ENCODE results near the gene SRCAP.

Gene SRCAP

DNA sequence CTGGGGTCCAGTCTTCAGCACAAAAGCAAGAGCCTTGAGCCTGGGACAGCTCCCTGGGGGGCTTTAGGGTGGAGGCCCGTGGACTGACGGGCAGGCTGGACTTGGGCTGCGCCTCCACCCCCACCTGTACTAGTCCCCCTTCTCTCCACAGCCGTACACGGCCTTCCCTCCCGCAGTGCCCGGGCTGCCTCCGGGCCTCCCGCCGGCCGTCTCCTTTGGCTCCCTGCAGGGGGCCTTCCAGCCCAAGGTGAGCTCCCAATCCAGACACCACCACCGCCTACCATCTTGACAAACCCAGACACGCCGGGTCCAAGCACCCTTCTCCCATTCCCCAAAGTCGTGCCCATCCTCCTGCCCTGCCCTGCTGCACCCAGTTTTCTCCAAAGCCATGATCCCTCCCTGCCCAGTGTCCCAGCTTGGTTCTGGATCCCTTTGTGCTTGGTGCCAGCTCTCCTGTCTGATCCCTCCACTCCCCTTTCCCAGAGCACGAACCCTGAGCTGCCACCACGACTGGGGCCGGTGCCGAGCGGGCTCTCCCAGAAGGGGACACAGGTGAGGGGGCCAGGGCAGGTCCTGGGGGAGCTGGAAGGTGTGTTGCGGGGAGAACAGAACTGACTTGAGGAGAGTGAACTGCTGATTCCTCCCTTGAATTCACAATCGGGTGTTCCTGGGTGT is 33.7 kb upstream of the SRCAP start:
- H3K27ac ChIP-seq (ENCODE audit: low read depth, low read length), result no peak overlapping the region
- no peaks in the 10 kb centered on the region for H3K9me3 ChIP-seq (ENCODE audit: control insufficient read depth, insufficient read depth, low read depth, low read length)
- no peak overlapping the region for H3K9ac ChIP-seq (ENCODE audit: low read length)
- H3K36me3 ChIP-seq (ENCODE audit: control insufficient read depth, insufficient read depth, low read length), result peaks cover 72% of the 10 kb centered on the region
- no peak overlapping the region for H3K4me3 ChIP-seq (ENCODE audit: low read depth, low read length)
- peaks cover 95% of the 10 kb centered on the region for H3K27me3 ChIP-seq (ENCODE audit: control insufficient read depth, insufficient read depth, low read length)
- H3K4me1 ChIP-seq (ENCODE audit: control insufficient read depth, insufficient read depth, low read length), result no peaks in the 10 kb centered on the region

GRCh38 chr16:30665830-30666190 is 33.2 kb upstream of the SRCAP start:
- H3K4me1 ChIP-seq (ENCODE audit: control insufficient read depth, insufficient read depth, low read length), result no peaks in the 10 kb centered on the region
- H3K27me3 ChIP-seq (ENCODE audit: control insufficient read depth, insufficient read depth, low read length), result peaks cover 95% of the 10 kb centered on the region
- no peak overlapping the region for H3K27ac ChIP-seq (ENCODE audit: low read depth, low read length)
- no peaks in the 10 kb centered on the region for H3K9me3 ChIP-seq (ENCODE audit: control insufficient read depth, insufficient read depth, low read depth, low read length)
- H3K9ac ChIP-seq (ENCODE audit: low read length), result no peak overlapping the region
- no peak overlapping the region for H3K4me3 ChIP-seq (ENCODE audit: low read depth, low read length)
- peaks cover 72% of the 10 kb centered on the region for H3K36me3 ChIP-seq (ENCODE audit: control insufficient read depth, insufficient read depth, low read length)

GRCh38 chr16:30666681-30667080 is 32.3 kb upstream of the SRCAP start:
- peaks cover 94% of the 10 kb centered on the region for H3K27me3 ChIP-seq (ENCODE audit: control insufficient read depth, insufficient read depth, low read length)
- no peak overlapping the region for H3K4me3 ChIP-seq (ENCODE audit: low read depth, low read length)
- H3K9ac ChIP-seq (ENCODE audit: low read length), result no peak overlapping the region
- H3K4me1 ChIP-seq (ENCODE audit: control insufficient read depth, insufficient read depth, low read length), result no peaks in the 10 kb centered on the region
- no peaks in the 10 kb centered on the region for H3K9me3 ChIP-seq (ENCODE audit: control insufficient read depth, insufficient read depth, low read depth, low read length)
- H3K27ac ChIP-seq (ENCODE audit: low read depth, low read length), result no peak overlapping the region
- H3K36me3 ChIP-seq (ENCODE audit: control insufficient read depth, insufficient read depth, low read length), result peaks cover 64% of the 10 kb centered on the region

DNA sequence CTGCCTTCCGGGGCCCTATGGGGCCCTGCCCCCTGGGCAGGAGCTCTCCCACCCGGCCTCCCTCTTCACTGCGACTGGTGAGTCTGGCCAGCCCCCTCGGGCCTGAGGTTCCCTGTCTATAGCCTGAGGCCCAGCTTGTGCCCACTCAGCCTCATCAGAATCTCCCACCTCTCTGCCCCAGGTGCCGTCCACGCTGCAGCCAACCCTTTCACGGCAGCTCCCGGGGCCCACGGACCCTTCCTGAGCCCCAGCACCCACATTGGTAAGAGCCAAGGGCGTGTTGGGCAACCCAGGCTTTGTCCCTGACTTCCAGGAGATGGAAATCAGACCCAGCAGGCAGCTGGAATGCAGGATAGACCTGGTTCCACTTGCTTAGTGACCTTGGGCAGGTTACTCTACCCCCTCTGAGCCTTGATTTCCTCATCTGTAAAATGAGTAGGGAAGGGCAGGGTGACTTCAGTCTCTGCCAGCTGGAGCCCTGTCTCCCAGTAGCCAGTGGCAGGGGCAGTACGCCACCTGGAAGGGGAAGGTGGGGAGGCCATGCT is 31.5 kb upstream of the SRCAP start:
- H3K4me3 ChIP-seq (ENCODE audit: low read depth, low read length), result no peak overlapping the region
- H3K27me3 ChIP-seq (ENCODE audit: control insufficient read depth, insufficient read depth, low read length), result peaks cover 94% of the 10 kb centered on the region

DNA sequence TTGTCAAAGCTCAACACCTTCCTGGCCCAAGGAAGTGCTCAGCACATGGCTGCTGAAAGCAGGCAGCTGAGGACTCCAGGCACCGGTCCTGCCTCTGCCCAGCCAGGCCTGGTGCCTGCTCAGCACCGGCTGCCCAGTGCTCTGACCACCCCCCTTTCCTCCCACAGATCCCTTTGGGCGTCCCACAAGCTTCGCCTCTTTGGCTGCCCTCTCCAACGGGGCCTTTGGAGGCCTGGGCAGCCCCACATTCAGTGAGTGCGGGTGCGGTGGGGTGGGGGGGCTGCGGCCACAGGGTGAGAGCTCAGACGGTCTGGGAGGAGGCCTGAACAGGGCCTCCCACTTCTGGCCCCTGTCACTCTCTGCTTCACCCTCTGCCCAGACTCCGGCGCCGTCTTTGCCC is 30.6 kb upstream of the SRCAP start:
- Histone ChIP-seq H3K9me3 (ENCODE audit: control insufficient read depth, insufficient read depth, low read depth, low read length) (no peaks in the 10 kb centered on the region), H3K27me3 (ENCODE audit: control insufficient read depth, insufficient read depth, low read length) (peaks cover 94% of the 10 kb centered on the region), H3K36me3 (ENCODE audit: control insufficient read depth, insufficient read depth, low read length) (peaks cover 50% of the 10 kb centered on the region), H3K4me3 (ENCODE audit: low read depth, low read length) (no peak overlapping the region), H3K4me1 (ENCODE audit: control insufficient read depth, insufficient read depth, low read length) (no peaks in the 10 kb centered on the region), H3K27ac (ENCODE audit: low read depth, low read length) (no peak overlapping the region), H3K9ac (ENCODE audit: low read length) (no peak overlapping the region)

More for the DNA sequence above, 31.5 kb upstream of the SRCAP start:
- Histone ChIP-seq H3K4me1 (ENCODE audit: control insufficient read depth, insufficient read depth, low read length) (no peaks in the 10 kb centered on the region), H3K9me3 (ENCODE audit: control insufficient read depth, insufficient read depth, low read depth, low read length) (no peaks in the 10 kb centered on the region), H3K9ac (ENCODE audit: low read length) (no peak overlapping the region), H3K27ac (ENCODE audit: low read depth, low read length) (no peak overlapping the region), H3K36me3 (ENCODE audit: control insufficient read depth, insufficient read depth, low read length) (peaks cover 58% of the 10 kb centered on the region)

- Histone ChIP-seq H3K36me3 (ENCODE audit: control insufficient read depth, insufficient read depth, low read length) (peaks cover 45% of the 10 kb centered on the region), H3K9me3 (ENCODE audit: control insufficient read depth, insufficient read depth, low read depth, low read length) (no peaks in the 10 kb centered on the region), H3K27me3 (ENCODE audit: control insufficient read depth, insufficient read depth, low read length) (peaks cover 97% of the 10 kb centered on the region), H3K27ac (ENCODE audit: low read depth, low read length) (no peak overlapping the region), H3K4me1 (ENCODE audit: control insufficient read depth, insufficient read depth, low read length) (no peaks in the 10 kb centered on the region), H3K4me3 (ENCODE audit: low read depth, low read length) (no peak overlapping the region), H3K9ac (ENCODE audit: low read length) (no peak overlapping the region)
These were observed 29.7 kb upstream of the SRCAP start for GRCh38 chr16:30669026-30669902.

- Histone ChIP-seq H3K9me3 (ENCODE audit: control insufficient read depth, insufficient read depth, low read depth, low read length) (no peaks in the 10 kb centered on the region), H3K36me3 (ENCODE audit: control insufficient read depth, insufficient read depth, low read length) (peaks cover 37% of the 10 kb centered on the region), H3K4me3 (ENCODE audit: low read depth, low read length) (no peak overlapping the region), H3K27ac (ENCODE audit: low read depth, low read length) (no peak overlapping the region), H3K9ac (ENCODE audit: low read length) (no peak overlapping the region), H3K4me1 (ENCODE audit: control insufficient read depth, insufficient read depth, low read length) (no peaks in the 10 kb centered on the region), H3K27me3 (ENCODE audit: control insufficient read depth, insufficient read depth, low read length) (peaks cover 97% of the 10 kb centered on the region)
These were observed 28.8 kb upstream of the SRCAP start for GRCh38 chr16:30669903-30670824.

- H3K4me3 ChIP-seq (ENCODE audit: low read depth, low read length), result no peak overlapping the region
- no peaks in the 10 kb centered on the region for H3K9me3 ChIP-seq (ENCODE audit: control insufficient read depth, insufficient read depth, low read depth, low read length)
- peaks cover 98% of the 10 kb centered on the region for H3K27me3 ChIP-seq (ENCODE audit: control insufficient read depth, insufficient read depth, low read length)
- no peaks in the 10 kb centered on the region for H3K36me3 ChIP-seq (ENCODE audit: control insufficient read depth, insufficient read depth, low read length)
- H3K9ac ChIP-seq (ENCODE audit: low read length), result no peak overlapping the region
- no peak overlapping the region for H3K27ac ChIP-seq (ENCODE audit: low read depth, low read length)
- H3K4me1 ChIP-seq (ENCODE audit: control insufficient read depth, insufficient read depth, low read length), result peaks cover 5% of the 10 kb centered on the region
These were observed 23.8 kb upstream of the SRCAP start for GRCh38 chr16:30675143-30675542.

- H3K9ac ChIP-seq (ENCODE audit: low read length), result no peak overlapping the region
- no peak overlapping the region for H3K4me3 ChIP-seq (ENCODE audit: low read depth, low read length)
- peaks cover 99% of the 10 kb centered on the region for H3K27me3 ChIP-seq (ENCODE audit: control insufficient read depth, insufficient read depth, low read length)
These were observed 20.9 kb upstream of the SRCAP start for GRCh38 chr16:30677931-30678585.

DNA sequence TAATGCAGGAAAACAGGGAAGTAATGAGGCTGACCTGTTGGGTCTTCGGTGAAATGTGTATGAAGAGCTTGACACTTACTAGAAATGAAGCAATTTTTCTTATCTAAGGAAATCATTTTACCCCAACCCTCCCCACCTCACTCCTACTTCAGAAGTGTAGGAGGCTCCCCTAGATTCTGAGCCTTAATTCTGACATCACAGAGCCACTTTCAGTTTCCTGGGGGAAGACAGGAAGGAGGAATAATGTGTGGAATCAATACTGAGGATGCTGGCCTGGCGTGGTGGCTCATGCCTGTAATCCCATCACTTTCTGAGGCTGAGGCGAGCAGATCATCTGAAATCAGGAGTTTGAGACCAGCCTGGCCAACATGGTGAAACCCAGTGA is 20.4 kb upstream of the SRCAP start:
- Histone ChIP-seq H3K36me3 (ENCODE audit: control insufficient read depth, insufficient read depth, low read length) (no peaks in the 10 kb centered on the region), H3K27me3 (ENCODE audit: control insufficient read depth, insufficient read depth, low read length) (peaks cover 99% of the 10 kb centered on the region), H3K4me1 (ENCODE audit: control insufficient read depth, insufficient read depth, low read length) (peaks cover 5% of the 10 kb centered on the region), H3K9ac (ENCODE audit: low read length) (no peak overlapping the region), H3K4me3 (ENCODE audit: low read depth, low read length) (no peak overlapping the region), H3K9me3 (ENCODE audit: control insufficient read depth, insufficient read depth, low read depth, low read length) (no peaks in the 10 kb centered on the region), H3K27ac (ENCODE audit: low read depth, low read length) (no peak overlapping the region)

More at GRCh38 chr16:30677931-30678585, 20.9 kb upstream of the SRCAP start:
- H3K36me3 ChIP-seq (ENCODE audit: control insufficient read depth, insufficient read depth, low read length), result no peaks in the 10 kb centered on the region
- H3K9me3 ChIP-seq (ENCODE audit: control insufficient read depth, insufficient read depth, low read depth, low read length), result no peaks in the 10 kb centered on the region
- H3K4me1 ChIP-seq (ENCODE audit: control insufficient read depth, insufficient read depth, low read length), result peaks cover 5% of the 10 kb centered on the region
- H3K27ac ChIP-seq (ENCODE audit: low read depth, low read length), result no peak overlapping the region
